GM19324 (cell line): ENCODE measurements around the gene DOK7.
"Not testable (repeated sequence)": the region's sequence is repeated elsewhere in the genome, so short reads cannot be mapped to it uniquely, and the experiment has no call there.

Source experiments
- ATAC-seq: cut with Tn5 transposase; IDR thresholded peaks from one replicate; pipeline ENCODE4 v1.9.1; 2021; ENCODE audit warnings: mild to moderate bottlenecking, moderate library complexity; ENCODE audit not compliant: unreplicated experiment, low FRiP score

DOK7 gene

DNA sequence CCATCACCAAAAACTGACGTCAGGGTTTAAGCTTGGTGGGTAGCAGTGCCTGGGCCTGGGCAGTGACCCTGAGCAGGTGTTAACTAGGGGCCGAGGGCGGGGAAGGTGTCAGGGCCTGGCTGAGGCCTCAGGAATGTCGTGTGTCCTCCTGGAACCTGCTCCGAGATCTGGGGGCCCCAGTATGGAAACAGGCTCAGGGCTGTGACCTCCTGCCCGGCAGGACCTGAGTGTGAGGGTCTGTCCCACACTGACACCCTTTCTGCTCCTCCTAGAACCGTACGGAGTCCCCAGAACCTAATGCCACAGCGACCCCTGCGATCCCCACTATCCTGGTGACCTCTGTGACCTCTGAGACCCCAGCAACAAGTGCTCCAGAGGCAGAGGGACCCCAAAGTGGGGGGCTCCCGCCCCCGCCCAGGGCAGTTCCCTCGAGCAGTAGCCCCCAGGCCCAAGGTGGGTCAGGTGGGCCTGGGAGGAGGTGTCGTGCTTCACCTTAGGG, 20.6 kb upstream of the DOK7 start:
- ATAC-seq: no peak

DNA sequence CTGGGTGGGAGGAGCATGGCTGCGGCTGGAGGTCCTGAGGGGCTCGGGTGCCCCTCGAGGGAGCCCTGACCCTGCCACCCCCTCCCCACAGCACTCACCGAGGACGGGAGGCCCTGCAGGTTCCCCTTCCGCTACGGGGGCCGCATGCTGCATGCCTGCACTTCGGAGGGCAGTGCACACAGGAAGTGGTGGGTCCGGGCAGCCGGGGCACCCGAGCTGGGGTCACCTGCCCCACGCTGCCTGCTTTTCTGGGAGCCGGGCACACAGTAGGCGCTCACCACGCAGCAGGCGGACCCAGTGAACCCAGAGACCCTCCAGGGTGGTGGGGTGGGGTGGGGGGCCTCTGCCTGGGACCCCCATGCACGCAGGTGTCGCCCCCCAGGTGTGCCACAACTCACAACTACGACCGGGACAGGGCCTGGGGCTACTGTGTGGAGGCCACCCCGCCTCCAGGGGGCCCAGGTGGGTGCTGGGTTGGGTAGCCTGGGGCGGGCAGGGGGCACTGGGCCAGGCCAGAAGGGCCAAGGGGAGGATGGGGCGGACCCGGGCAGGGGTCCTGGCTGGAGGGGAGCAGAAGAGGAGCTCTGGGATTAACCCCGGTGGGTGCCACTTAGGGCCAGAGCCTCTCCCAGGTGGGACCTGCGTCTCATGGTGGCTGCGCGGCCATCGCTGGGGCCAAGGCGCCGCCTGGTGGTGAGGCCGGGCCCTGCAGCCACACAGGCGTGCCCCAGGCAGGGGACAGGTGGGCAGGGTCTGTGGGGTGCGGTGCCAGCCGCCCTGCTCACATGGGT, 20.0 kb upstream of the DOK7 start:
- ATAC-seq: no peak

DNA sequence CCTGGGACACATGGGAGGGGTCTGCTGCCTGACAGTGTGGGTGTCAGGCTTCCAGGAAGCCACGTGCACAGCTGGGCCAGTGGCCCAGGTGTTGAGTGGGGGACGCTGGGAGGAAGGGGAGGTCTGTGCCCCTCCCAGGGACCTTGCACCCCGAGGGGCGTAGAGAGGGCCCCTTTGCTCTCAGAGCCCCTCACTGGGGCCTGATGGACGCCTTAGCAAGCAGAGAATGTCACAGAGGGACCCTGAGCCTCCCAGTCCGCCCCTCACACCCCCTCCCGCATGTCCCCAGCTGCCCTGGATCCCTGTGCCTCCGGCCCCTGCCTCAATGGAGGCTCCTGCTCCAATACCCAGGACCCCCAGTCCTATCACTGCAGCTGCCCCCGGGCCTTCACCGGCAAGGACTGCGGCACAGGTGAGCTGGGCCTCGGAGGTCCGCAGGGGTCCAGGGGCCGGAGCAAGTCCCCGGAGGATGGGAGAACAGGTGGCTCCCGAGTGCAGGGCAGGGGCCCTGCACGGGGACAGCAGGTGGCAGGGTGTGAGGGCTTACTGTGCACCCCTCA, 19.3 kb upstream of the DOK7 start:
- ATAC-seq: no peak

DNA sequence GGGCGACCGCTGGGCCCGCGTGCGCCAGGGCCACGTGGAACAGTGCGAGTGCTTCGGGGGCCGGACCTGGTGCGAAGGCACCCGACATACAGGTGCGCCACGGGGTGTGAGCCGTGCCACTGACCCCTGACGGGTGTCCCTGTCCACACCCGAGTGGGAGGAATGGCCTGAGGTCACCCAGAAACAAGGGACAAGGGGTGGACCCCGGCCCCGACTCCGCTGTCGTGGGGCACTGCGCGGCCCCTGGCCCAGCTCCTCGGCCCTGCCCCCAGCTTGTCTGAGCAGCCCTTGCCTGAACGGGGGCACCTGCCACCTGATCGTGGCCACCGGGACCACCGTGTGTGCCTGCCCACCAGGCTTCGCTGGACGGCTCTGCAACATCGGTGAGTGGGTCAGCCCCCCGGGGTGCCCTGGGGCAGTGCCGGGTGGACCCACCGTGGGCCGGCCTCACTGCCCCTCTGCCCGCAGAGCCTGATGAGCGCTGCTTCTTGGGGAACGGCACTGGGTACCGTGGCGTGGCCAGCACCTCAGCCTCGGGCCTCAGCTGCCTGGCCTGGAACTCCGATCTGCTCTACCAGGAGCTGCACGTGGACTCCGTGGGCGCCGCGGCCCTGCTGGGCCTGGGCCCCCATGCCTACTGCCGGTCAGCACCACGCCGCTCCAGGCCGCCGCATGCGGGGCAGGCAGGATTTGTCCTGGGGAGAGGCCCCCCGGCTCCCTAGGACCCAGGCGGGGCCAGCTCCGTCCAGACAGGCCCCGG, 18.6 kb upstream of the DOK7 start:
- ATAC-seq: no peak

DNA sequence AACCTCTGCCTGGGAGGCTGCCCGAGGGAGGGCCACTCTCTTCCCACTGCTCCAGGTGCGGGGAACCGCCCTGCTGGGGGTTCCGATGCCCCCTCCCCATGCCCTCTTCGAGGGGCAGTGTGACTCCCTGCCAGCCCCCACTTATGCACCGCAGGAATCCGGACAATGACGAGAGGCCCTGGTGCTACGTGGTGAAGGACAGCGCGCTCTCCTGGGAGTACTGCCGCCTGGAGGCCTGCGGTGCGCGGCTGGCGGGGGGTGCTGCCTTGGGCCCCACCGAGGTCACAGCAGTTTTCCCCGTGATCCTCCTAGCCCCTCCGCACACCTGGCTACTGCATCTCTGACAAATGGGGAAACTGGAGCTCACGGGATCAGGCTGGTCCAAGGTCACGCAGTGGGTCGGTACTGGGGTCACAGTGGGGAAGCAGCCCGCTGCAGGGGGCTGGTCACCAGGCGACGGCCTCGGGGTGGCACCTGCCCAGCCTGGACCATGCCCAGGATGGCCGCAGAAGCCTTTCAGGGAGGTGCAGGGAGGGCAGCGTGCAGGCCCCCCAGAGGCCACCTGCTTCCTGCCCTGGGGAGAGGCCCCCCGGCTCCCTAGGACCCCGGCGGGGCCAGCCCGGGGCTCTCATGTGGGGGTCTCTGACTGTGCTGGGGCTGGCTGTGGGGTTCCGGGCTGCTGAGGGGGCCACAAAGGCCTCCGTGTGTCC, 17.8 kb upstream of the DOK7 start:
- no peak for ATAC-seq

DNA sequence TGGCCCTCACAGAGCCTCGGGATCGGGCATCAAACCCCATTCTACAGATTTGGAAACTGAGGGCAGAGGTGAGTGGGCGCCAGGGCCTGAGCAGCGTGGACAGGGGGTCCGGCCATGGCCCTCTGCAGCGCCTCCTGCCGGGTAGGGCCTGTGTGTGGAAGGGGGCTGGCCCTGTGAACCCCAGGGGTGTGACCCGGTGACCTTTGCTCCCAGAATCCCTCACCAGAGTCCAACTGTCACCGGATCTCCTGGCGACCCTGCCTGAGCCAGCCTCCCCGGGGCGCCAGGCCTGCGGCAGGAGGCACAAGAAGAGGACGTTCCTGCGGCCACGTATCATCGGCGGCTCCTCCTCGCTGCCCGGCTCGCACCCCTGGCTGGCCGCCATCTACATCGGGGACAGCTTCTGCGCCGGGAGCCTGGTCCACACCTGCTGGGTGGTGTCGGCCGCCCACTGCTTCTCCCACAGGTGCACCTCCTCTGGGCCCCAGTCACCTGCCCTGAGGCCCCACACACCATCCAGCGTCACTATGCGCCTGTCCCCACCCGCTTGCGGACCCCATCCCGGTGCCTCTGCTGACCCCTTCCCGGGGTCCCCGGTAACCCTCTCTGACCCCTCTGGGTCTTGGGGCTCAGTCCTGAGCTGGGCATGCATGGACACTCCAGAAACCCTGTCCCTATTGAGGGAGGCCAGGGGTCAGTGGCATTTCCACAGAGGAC, 17.1 kb upstream of the DOK7 start:
- ATAC-seq: no peak

DNA sequence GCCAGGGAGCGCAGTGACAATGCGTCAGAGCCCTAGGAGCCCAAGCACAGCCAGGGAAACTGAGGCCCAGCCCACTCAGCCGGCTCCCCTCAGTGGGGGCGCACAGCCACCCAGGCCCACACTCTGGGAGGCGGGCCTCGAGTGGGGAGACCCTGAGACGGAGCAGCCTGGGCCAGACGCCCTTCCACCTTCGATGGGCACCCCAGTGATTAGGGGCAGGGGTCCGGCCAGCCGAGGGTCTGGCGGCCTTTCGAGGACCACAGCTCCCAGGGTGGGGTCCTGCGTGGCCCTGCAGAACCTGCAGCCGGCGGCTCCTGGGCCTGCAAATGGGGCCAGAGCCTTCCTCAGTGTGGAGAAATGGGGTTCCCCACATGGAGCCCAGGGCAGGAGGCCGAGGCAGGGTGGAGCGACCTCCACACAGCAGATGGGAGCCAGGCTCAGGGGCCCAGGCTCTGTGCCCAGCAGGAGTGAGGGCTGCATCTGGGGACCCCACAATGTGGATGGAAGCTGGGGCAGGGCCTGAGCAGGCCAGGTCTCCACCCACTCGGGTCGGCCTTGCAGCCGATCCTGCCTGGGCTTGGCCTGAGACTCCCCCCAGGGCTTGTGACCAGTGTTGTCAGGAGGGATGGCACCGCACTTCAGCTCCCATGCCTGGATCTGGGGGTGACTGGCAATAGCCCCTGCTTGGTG, 16.3 kb upstream of the DOK7 start:
- no peak for ATAC-seq

DNA sequence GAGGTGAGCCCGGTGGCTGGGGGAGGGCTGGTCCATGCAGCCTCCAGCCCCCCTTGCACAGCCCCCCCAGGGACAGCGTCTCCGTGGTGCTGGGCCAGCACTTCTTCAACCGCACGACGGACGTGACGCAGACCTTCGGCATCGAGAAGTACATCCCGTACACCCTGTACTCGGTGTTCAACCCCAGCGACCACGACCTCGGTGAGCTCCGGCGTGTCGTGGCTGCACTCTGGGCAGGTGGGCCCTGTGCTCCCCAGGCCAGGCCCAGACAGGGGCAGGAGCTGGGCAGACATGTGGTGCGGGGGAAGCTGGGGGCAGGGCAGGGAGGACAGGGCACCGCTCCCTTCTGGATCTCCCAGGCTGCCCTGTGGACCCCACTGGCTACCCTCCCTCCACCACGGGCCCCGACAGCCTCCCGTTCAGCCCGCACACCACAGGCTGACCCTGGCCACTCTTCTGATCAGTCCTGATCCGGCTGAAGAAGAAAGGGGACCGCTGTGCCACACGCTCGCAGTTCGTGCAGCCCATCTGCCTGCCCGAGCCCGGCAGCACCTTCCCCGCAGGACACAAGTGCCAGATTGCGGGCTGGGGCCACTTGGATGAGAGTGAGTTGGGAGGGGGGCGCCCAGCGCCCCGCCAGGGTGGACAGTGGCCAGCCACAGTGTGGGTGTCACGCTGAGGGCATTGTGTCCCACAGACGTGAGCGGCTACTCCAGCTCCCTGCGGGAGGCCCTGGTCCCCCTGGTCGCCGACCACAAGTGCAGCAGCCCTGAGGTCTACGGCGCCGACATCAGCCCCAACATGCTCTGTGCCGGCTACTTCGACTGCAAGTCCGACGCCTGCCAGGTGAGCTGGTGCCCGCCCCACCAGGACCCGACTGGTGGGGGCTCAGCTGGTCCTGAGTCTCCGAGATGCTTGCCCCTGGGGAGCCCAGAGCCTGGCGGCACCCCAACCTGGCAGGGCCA, 15.4 kb upstream of the DOK7 start:
- ATAC-seq: no peak

DNA sequence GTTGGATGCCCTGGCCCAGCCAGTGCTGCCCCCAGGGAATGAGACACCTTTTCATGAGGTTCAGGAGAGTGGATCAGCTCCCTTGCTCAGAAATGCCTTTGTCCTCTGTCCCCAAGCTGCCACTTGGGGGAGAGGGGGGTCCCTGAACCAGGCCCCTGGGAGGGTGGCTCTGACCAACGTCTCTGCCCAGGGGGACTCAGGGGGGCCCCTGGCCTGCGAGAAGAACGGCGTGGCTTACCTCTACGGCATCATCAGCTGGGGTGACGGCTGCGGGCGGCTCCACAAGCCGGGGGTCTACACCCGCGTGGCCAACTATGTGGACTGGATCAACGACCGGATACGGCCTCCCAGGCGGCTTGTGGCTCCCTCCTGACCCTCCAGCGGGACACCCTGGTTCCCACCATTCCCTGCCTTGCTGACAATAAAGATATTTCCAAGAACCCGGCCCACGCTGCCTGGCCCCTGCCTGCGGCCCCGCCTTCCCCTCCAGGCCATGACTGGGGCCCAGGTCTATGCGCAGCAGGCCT, 14.0 kb upstream of the DOK7 start:
- ATAC-seq: no peak

DNA sequence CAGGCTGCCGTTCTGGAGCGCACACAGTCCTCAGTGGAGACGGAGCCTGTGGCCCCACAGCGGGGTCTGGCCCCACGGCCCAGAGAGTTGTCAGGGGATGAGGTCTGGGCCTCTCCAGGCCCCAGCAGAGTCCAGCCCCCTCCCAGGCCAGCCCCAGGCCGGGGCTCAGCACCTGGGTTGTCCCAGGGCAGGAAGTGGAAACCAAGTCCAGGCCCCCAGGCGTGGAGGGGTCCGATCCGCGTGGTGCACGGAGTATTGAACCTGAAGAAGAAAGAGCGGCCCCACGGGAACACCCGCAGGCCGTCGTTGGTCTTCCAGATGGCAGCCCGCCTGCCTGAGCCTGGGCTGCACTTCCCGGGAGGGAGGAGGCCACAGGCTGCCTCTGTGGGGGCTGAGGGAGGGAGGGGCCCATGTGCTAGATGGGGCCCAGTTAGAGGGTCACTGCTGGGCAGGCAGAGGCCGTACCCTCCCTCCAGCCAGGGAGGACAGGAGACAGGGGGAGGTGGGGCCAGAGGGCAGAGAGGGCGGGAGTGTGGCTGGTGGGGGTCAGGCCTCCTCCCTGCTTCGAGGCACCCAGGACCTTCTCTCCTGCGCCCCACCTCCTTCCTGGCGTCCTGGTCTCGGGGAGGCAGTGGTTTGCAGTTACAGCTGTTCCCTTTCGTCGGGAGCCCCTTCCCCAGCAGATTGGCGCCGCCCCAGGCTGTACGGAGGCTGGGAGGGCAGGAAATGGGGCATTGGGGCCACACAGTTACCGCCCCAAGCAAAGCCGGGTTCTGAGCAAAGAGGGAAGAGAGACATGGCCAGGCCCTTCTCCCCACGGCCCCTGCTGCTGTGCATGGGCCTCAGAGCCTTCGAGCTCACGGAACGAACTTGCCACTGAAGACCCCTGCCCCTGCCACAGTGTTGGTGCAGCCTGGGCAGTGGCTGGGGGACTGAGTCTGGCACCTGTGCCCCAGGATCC, 13.3 kb upstream of the DOK7 start:
- no peak for ATAC-seq

DNA sequence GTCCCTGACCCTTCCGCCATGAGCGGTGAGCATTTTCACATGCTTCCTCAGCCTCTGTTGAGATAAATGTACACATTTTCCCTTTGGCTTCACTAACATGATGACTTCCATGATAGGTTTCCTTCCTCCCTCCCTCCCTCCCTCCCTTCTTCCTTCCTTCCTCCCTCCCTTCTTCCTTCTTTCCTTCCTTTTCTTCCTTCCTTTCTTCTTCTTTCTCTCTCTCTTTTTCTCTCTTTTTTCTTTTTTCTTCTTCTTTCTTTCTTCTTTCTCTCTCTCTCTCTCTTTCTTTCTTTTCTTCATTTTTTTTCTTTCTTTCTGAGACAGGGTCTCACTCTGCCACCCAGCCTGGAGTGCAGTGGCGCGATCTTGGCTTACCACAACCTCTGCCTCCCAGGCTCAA, 12.5 kb upstream of the DOK7 start:
- ATAC-seq: no peak

DNA sequence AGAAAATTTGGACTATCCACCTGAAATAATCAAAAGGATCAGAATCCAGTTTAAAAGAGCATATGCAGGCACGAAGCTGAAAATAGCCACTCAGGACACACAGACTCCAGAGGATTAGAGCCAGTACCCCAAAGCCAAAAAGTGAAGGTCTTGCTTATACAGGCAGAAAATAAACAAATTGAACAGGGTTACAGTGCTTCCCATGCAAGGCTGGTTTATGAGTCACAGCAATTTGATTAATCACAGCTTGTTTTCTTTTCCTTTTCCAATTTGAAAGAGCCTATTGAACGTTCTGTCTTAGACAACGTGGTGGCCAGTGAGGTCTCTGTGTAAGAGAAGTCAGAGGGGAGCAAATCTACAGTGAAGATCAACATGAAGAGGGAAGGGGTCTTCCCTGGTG, 11.2 kb upstream of the DOK7 start:
- no peak for ATAC-seq

DNA sequence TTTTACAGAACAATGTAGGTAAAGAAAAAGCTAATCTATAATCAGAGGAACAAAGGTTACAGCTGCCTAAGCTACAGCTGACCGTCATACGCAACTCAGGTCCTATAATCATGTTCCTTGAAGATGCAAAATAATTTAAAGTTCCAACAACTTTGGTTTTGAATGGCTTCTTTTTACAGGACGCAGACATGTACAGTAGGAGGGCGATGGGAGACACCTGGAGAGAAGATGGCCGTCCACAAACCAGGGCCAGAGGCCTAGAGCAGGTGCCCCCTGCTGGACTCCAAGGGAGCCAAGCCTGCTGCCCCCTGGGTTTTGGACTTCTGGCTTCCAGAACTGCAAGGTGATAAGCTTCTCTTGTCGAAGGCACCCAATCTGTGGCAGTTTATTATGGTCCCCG, 10.7 kb upstream of the DOK7 start:
- no peak for ATAC-seq

DNA sequence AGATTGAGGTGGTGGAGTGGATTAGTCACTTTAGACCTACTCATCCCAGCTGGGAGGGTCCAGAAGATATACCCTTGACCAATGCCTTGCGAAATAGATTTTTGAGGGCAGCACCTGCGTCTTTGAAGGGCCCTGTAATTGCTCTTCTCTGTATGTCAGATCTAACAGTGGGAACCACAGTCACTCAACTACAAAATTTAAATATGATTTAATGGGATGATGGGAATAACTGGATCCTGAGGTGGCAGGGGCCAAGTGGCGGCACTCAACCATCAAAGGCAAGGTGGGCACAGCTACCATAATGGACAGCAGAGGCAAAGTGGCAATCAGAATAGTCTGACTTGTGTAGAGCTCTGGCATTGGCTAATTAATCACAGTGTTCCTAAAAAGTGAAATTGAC, 7.5 kb upstream of the DOK7 start:
- ATAC-seq: not testable (repeated sequence)

DNA sequence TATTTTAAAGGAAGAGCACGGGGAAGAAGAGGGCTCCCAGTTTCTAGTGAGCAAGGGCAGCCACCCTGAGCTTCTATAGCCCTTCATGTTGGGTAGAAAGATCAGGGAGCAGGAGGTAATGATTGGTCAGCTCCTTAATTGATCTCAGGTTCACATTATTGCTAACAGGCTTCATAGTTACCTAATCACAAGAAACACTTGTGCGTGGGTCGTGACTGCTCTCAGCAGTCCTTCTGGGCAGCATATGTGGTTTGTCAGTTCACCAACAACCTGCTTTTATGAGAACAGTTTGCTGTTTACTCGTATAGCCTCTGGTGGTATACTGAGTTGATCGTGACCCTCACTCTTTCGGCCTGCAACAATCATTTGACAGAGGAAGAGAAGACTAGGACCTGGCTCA, 4.7 kb upstream of the DOK7 start:
- ATAC-seq: no peak

DNA sequence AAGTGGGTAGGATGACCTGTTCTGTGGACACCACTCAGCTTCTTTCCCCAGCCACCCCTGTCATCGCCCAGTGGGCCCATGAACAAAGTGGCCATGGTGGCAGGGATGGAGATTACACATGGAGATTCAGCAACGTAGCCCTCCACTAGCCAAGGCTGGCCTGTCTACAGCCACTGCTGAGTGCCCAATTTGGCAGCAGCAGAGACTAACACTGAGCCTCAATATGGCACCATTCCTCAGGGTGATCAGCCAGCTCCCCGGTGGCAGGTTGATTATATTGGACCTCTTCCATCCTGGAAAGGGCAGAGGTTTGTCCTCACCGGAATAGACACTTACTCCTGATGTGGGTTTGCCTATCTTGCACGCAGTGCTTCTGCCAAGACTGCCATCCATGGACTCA, 4.0 kb upstream of the DOK7 start:
- not testable (repeated sequence) for ATAC-seq

DNA sequence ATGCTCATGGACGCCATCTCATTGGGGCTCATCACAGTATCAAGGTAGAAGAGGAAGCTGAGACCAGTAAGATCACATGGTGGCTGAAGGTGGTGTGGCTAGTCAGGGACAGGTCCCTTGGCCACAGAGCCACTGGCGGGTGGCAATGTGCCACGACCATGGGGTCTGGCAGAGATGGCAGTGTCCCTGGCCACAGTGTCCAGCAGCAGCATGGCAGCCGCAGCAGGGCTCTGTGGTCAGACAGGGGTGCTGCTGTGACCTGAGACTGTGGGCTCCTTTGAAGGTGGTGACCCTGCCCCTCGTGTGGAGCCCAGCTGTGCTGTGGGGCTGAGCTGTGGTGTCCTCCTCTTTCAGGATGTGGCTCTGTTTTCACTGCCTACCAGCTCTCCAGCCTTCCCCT, 2.2 kb upstream of the DOK7 start:
- ATAC-seq: no peak
